Kidney epithelial cell (primary cell): ENCODE results near the gene LRP3. TPM values are rescaled to one million over a fixed set of nuclear protein-coding genes. Genes with fewer than 3 reads are reported as not detected.

Experiments
- DNase-seq: peaks from one replicate; pipeline ENCODE4 v3.0.0-alpha.2; 2010; ENCODE audit warnings: low read depth
- H3K27me3 ChIP-seq: 2 replicates; pipeline ENCODE4 v1.6.0; 2011; ENCODE audit warnings: low read length; ENCODE audit not compliant: control insufficient read depth, insufficient read depth
- H3K36me3 ChIP-seq: 2 replicates; pipeline ENCODE4 v1.5.1; 2011; ENCODE audit warnings: low read length; ENCODE audit not compliant: control insufficient read depth, insufficient read depth
- H3K4me3 ChIP-seq: 2 replicates; pipeline ENCODE4 v1.5.1; 2011; ENCODE audit warnings: low read depth, mild to moderate bottlenecking, control low read depth, low read length
- CTCF ChIP-seq: IDR thresholded peaks from 2 replicates; pipeline ENCODE4 v1.5.1; 2011; ENCODE audit warnings: mild to moderate bottlenecking, moderate library complexity, low read length, control low read depth, inconsistent platforms; ENCODE audit not compliant: insufficient read depth, poor library complexity, severe bottlenecking
- total RNA-seq: library from RNA; depleted of rRNA; stranded (reverse); fragments of >200 nt; gene quantifications from 2 replicates; pipeline ENCODE4 v1.2.3, GENCODE V29; 2015

Gene LRP3
- total RNA-seq, 1 donor from 2014 or later = 42.8 TPM

GRCh38 chr19:33229962-33230361 lies 35.8 kb downstream of the LRP3 start:
- Histone ChIP-seq H3K36me3 (no peaks in the 10 kb centered on the region), H3K4me3 (no peak overlapping the region), H3K27me3 (peaks cover 39% of the 10 kb centered on the region)
- DNase-seq = no peak
- no peak for TF ChIP-seq CTCF

- H3K36me3 ChIP-seq = no peaks in the 10 kb centered on the region
- H3K4me3 ChIP-seq = no peak overlapping the region
- DNase-seq = no peak
- no peak for TF ChIP-seq CTCF
- peaks cover 26% of the 10 kb centered on the region for H3K27me3 ChIP-seq
Observed at GRCh38 chr19:33231511-33231910, 37.4 kb downstream of the LRP3 start.

DNA sequence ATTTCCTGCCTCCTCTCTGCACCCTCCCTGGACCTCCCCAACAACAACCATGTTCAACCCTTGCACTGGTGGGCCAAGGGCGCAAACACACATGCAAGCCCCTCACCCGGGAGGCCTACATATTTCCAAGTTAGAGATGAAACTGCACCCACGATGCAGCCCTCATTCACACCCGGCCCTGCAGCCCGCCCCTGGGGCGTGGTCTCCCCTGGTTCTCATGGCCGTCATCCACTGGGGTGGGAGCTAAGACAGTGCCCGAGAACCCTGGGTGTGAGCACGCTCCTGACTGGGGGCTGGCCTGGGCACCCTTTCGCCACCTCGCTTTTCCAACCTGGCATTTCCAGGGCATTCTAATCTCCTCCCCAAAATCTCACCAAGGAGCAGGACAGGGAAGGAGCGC lies 38.5 kb downstream of the LRP3 start:
- TF ChIP-seq CTCF = no peak
- Histone ChIP-seq H3K4me3 (no peak overlapping the region), H3K36me3 (no peaks in the 10 kb centered on the region), H3K27me3 (peaks cover 16% of the 10 kb centered on the region)
- no peak for DNase-seq

DNA sequence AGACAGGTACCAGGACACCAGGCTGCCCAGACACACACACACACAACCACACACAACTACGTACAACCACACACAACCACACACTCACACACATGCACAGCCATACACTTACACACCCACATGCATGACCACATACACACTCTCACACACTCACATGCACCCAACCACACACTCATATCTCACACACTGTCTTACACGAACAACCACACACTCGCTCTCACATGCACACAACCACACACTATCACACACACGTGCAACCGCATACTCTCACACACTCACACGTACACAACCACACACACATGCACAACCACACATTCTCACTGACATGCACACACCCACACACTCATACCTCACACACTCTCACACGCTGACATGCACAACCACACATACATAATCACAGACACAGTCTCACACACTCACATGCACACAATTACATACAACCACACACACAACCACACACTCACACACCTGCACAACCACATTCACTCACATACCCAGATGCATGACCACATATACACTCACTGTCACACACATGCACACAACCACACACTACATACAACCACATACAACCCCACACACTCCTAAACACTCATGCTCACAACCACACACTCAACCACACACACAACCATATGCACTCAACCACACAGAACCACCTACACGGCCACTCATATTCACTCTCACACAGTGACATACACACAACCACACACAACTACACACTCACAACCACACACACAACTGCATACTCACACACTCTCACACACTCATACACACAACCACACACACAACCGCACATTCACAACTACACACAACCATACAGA lies 39.1 kb downstream of the LRP3 start:
- Histone ChIP-seq H3K27me3 (peaks cover 16% of the 10 kb centered on the region), H3K36me3 (no peaks in the 10 kb centered on the region), H3K4me3 (no peak overlapping the region)
- TF ChIP-seq CTCF = no peak
- no peak for DNase-seq

DNA sequence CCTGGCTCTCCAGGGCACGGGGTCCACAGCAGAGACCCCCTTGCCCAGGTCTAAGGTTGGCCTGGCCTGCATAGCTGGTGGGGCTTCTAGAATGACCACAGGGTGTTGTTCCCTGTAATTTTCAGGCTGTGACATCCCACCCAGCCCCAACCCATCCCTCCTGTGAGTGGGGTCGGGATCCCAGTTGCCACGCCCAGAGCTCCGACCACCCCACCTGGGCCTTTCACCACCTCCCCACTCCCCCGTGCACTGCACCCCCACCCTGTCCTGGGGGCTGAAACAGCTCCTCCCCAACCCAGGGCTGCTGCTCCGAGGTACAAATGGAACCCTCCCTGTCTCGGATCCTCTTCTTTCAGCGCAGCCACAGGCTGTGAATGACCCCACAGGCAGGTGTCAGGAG lies 40.0 kb downstream of the LRP3 start:
- TF ChIP-seq CTCF = no peak
- no peak overlapping the region for H3K4me3 ChIP-seq
- H3K27me3 ChIP-seq = peaks cover 16% of the 10 kb centered on the region
- no peaks in the 10 kb centered on the region for H3K36me3 ChIP-seq
- DNase-seq = no peak

DNA sequence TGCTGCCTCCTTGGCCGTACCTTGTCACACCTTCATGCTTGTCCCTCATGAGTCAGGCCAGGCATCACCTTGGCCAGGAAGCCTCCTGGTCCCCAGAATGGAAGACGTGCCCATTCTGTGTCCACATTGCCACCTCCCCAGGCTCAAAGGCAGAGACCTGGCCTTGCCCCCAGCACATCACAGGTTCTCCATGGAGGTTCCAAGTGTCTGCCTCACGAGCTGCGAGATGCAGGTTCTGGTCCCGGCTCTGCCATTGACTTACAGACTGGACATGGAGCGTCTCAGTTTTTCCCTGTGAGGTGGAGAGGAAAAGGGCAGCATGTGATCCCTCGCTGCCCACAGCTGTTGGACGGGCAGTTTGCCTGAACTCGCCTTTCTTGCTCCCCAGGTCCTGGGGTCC lies 40.6 kb downstream of the LRP3 start:
- Histone ChIP-seq H3K27me3 (peaks cover 16% of the 10 kb centered on the region), H3K36me3 (no peaks in the 10 kb centered on the region), H3K4me3 (no peak overlapping the region)
- no peak for TF ChIP-seq CTCF
- no peak for DNase-seq
